Measurements from ENCODE around the gene UNC5A.

DNA sequence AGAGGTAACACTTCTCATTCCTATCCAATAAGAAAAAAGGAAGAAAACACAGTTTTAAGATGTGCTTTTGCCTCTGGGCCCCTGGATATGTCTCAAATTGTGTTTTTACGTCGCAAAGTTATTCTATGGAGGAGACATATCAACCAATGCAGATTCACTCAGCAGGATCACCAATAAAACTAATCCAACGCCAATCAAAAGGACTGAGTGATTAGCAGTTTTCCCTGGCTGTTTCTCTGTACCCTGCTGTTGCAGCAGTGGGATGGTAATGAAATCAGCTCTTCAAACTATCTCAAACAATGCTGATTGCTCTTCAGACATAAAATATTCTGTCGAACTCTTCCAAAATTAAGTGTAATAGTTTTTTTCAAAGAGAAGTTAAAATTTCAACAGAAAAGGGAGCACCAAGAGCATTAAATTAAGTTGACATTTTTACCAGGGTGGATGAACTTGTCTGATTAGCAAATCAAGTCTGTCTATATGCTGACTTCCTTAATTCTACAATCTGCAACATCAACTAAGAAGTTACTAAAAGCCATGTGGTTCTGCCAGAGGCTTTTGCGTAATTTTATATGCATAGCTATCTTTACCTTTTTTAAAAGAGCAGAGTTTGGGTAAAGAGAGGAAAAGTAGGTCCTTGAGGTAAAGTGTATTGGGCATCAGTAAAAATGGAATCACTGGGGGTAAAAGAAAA, 98.5 kb downstream of the UNC5A start:
- no peak for TF ChIP-seq GATA2 (IDR thresholded peaks at IDR 0.05; ENCODE audit: low read depth, low read length)
- TF ChIP-seq GATA3 (IDR thresholded peaks at IDR 0.05; ENCODE audit: low read depth, low read length): no peak
